SK-N-MC (cell line): ENCODE measurements around the gene TRIAP1.

Experiments used
- EZH2 ChIP-seq: fragments of 200-600 bp; sonication (generic); IDR thresholded peaks from one replicate; pipeline ENCODE4 v1.6.1; 2017; ENCODE audit warnings: antibody characterized with exemption
- FOXP2 ChIP-seq: optimal IDR thresholded peaks from 2 replicates; pipeline ENCODE3; 2011; ENCODE audit warnings: mild to moderate bottlenecking, moderate library complexity; ENCODE audit not compliant: insufficient read depth; ENCODE audit errors: extremely low read length, control extremely low read depth
- POLR2AphosphoS5 ChIP-seq: IDR thresholded peaks from 2 replicates; pipeline ENCODE4 v1.6.1; 2012; ENCODE audit warnings: mild to moderate bottlenecking, low read depth, low read length, borderline replicate concordance

GRCh38 chr12:120399531-120399930 is 46.7 kb downstream of the TRIAP1 start:
- no peak for TF ChIP-seq POLR2AphosphoS5
- no peak for TF ChIP-seq EZH2
- no peak for TF ChIP-seq FOXP2
